Measurements from ENCODE around the gene PTOV1.

PTOV1 gene

GRCh38 chr19:49861541-49862378 is 10.8 kb downstream of the PTOV1 start:
- no peaks in the 10 kb centered on the region for H3K9me3 ChIP-seq (ENCODE audit: control insufficient read depth, insufficient read depth, low read depth, low read length)
- POLR2A ChIA-PET: interaction anchor here (0.6 to 8.2 kb wide), 5 partner anchors 10 to 137 kb away, joined by 3 to 128 read pairs (median 4); partner anchors contain the start of genes AKT1S1, PTOV1 and TBC1D17
- H3K36me3 ChIP-seq (ENCODE audit: control insufficient read depth in 2 of 2, insufficient read depth in 1 of 2, low read length in 2 of 2): peaks cover 21 to 78% of the 10 kb centered on the region in 2 experiments
- no peak overlapping the region for H3K27ac ChIP-seq (ENCODE audit: extremely low read depth, low read depth, low read length)
- CTCF ChIA-PET: no interaction called here
- TF ChIP-seq HOXC10 (CRISPR knock-in tag; IDR thresholded peaks at IDR 0.05): no peak
- TF ChIP-seq ZNF830 (tag by site-specific recombination; IDR thresholded peaks at IDR 0.05; ENCODE audit: low read depth): no peak
- TF ChIP-seq ZSCAN4 (tag by site-specific recombination; IDR thresholded peaks at IDR 0.05): no peak
- no peak for TF ChIP-seq GLIS2 (tag by site-specific recombination; IDR thresholded peaks at IDR 0.05)
- no peak for TF ChIP-seq ZEB2 (tag by site-specific recombination; IDR thresholded peaks at IDR 0.05)
- TF ChIP-seq ZNF626 (tag by site-specific recombination; IDR thresholded peaks at IDR 0.05): no peak
- TF ChIP-seq ZXDB (tag by site-specific recombination; IDR thresholded peaks at IDR 0.05): no peak
- no peak for TF ChIP-seq ZBTB6 (tag by site-specific recombination; IDR thresholded peaks at IDR 0.05)
- TF ChIP-seq ZNF114 (tag by site-specific recombination; IDR thresholded peaks at IDR 0.05): no peak
- no peak for TF ChIP-seq ZNF549 (tag by site-specific recombination; IDR thresholded peaks at IDR 0.05)
- TF ChIP-seq GLIS1 (tag by site-specific recombination; IDR thresholded peaks at IDR 0.05): peak; percentile 29; the same call in 1 of the 2 replicates
- no peak for TF ChIP-seq WT1 (tag by site-specific recombination; IDR thresholded peaks at IDR 0.05)
- TF ChIP-seq KLF8 (tag by site-specific recombination; IDR thresholded peaks at IDR 0.05): peak; percentile 11; the same call in 1 of the 2 replicates
- TF ChIP-seq ZNF175 (tag by site-specific recombination; IDR thresholded peaks at IDR 0.05): no peak
- TF ChIP-seq ZNF610 (tag by site-specific recombination; IDR thresholded peaks at IDR 0.05; ENCODE audit: borderline replicate concordance): no peak
- TF ChIP-seq ZNF292 (tag by site-specific recombination; IDR thresholded peaks at IDR 0.05; ENCODE audit: borderline replicate concordance, low read depth): no peak
- no peak for TF ChIP-seq ZBTB48 (tag by site-specific recombination; IDR thresholded peaks at IDR 0.05)
- no peak for TF ChIP-seq ZNF223 (tag by site-specific recombination; IDR thresholded peaks at IDR 0.05)
- H3K4me3 ChIP-seq (ENCODE audit: low read depth, low read length): no peak overlapping the region
- peaks cover 23% of the 10 kb centered on the region for H3K4me1 ChIP-seq (ENCODE audit: control insufficient read depth, insufficient read depth, low read length)

GRCh38 chr19:49862391-49863253 is 11.7 kb downstream of the PTOV1 start:
- peaks cover 23% of the 10 kb centered on the region for H3K4me1 ChIP-seq (ENCODE audit: control insufficient read depth, insufficient read depth, low read length)
- peak overlapping the region; percentile 44 for H3K27ac ChIP-seq (ENCODE audit: extremely low read depth, low read depth, low read length)
- ChIA-PET CTCF (interaction anchor here (0.6 to 1.5 kb wide), 5 partner anchors 10 to 122 kb away, joined by 3 to 4 read pairs (median 4); no protein-coding TSS in a partner anchor), POLR2A (interaction anchor here (1.3 to 8.2 kb wide), 3 partner anchors 11 to 15 kb away, joined by 4 to 128 read pairs (median 5); partner anchors contain the start of genes AKT1S1, PTOV1 and TBC1D17)
- no peak overlapping the region for H3K4me3 ChIP-seq (ENCODE audit: low read depth, low read length)
- no peaks in the 10 kb centered on the region for H3K9me3 ChIP-seq (ENCODE audit: control insufficient read depth, insufficient read depth, low read depth, low read length)
- H3K36me3 ChIP-seq (ENCODE audit: control insufficient read depth in 2 of 2, insufficient read depth in 1 of 2, low read length in 2 of 2): peaks cover 21 to 69% of the 10 kb centered on the region in 2 experiments
- peak; percentile 67; the same call in 1 of the 2 replicates for TF ChIP-seq ZSCAN5A (tag by site-specific recombination; IDR thresholded peaks at IDR 0.05)
- peak; percentile 52; the same call in 1 of the 2 replicates for TF ChIP-seq WT1 (tag by site-specific recombination; IDR thresholded peaks at IDR 0.05)
- TF ChIP-seq PRDM1 (tag by site-specific recombination; IDR thresholded peaks at IDR 0.05): peak; percentile 84; the same call in 1 of the 2 replicates
- peak; percentile 100 for TF ChIP-seq ZNF623 (tag by site-specific recombination; IDR thresholded peaks at IDR 0.05)
- peak; percentile 41 for TF ChIP-seq PRDM10 (tag by site-specific recombination; IDR thresholded peaks at IDR 0.05)
- TF ChIP-seq ZNF398 (tag by site-specific recombination; IDR thresholded peaks at IDR 0.05): peak; percentile 66

All from HEK293 (cell line).